H9 (cell line): ENCODE data around the gene CNTF. TPM values are rescaled to one million over a fixed set of nuclear protein-coding genes. Genes with fewer than 3 reads are reported as not detected.

Experiments used
- DNase-seq: peaks from one replicate; pipeline ENCODE4 v3.0.0-alpha.2; 2017
- H2AFZ ChIP-seq: one replicate; pipeline ENCODE4 v1.6.1; 2013; ENCODE audit warnings: mild to moderate bottlenecking, low read length, control low read depth, moderate library complexity
- H2AK5ac ChIP-seq: 2 replicates; pipeline ENCODE4 v1.6.1; 2013; ENCODE audit warnings: low read length, control low read depth, mixed read lengths; ENCODE audit not compliant: insufficient read length
- H2BK120ac ChIP-seq: one replicate; pipeline ENCODE4 v1.6.1; 2013; ENCODE audit warnings: low read depth, mild to moderate bottlenecking, low read length, control low read depth, inconsistent platforms; ENCODE audit not compliant: poor library complexity, severe bottlenecking
- H2BK12ac ChIP-seq: 2 replicates; pipeline ENCODE4 v1.6.1; 2013; ENCODE audit warnings: low read length, control low read depth, mixed read lengths, low read depth; ENCODE audit not compliant: insufficient read length
- H2BK15ac ChIP-seq: 2 replicates; pipeline ENCODE4 v1.6.1; 2013; ENCODE audit warnings: low read depth, low read length, control low read depth
- H2BK20ac ChIP-seq: one replicate; pipeline ENCODE4 v1.6.1; 2013; ENCODE audit warnings: low read depth, mild to moderate bottlenecking, low read length, control low read depth, inconsistent platforms; ENCODE audit not compliant: poor library complexity, severe bottlenecking
- H2BK5ac ChIP-seq: 2 replicates; pipeline ENCODE4 v1.6.1; 2013; ENCODE audit warnings: low read length, control low read depth, mixed read lengths; ENCODE audit not compliant: insufficient read length
- H3K14ac ChIP-seq: 2 replicates; pipeline ENCODE4 v1.6.1; 2013; ENCODE audit warnings: low read length, control low read depth; ENCODE audit not compliant: insufficient read depth
- H3K18ac ChIP-seq: 2 replicates; pipeline ENCODE4 v1.6.1; 2013; ENCODE audit warnings: low read depth, mild to moderate bottlenecking, mixed read lengths, low read length, control low read depth; ENCODE audit not compliant: insufficient read length
- H3K23ac ChIP-seq: 2 replicates; pipeline ENCODE4 v1.6.1; 2013; ENCODE audit warnings: low read length, control low read depth, mixed read lengths, low read depth; ENCODE audit not compliant: insufficient read length
- H3K23me2 ChIP-seq: 2 replicates; pipeline ENCODE4 v1.6.1; 2013; ENCODE audit warnings: low read depth, mild to moderate bottlenecking, mixed read lengths, low read length, control low read depth; ENCODE audit not compliant: insufficient read length, poor library complexity, severe bottlenecking
- H3K27ac ChIP-seq: 2 replicates; pipeline ENCODE4 v1.5.1; 2013; ENCODE audit warnings: low read length, control low read depth, mixed read lengths, low read depth; ENCODE audit not compliant: insufficient read length
- H3K27me3 ChIP-seq: 2 replicates; pipeline ENCODE4 v1.6.1; 2013; ENCODE audit warnings: low read length, control low read depth, inconsistent platforms; ENCODE audit not compliant: insufficient read depth
- H3K4ac ChIP-seq: 2 replicates; pipeline ENCODE4 v1.6.1; 2013; ENCODE audit warnings: low read depth, mild to moderate bottlenecking, control low read depth, inconsistent platforms, low read length, moderate library complexity
- H3K4me1 ChIP-seq: 2 replicates; pipeline ENCODE4 v1.6.1; 2013; ENCODE audit warnings: low read length, control low read depth, inconsistent platforms; ENCODE audit not compliant: insufficient read depth
- H3K4me2 ChIP-seq: 2 replicates; pipeline ENCODE4 v1.6.1; 2013; ENCODE audit warnings: low read length, control low read depth, mixed read lengths; ENCODE audit not compliant: insufficient read length, insufficient read depth
- H3K56ac ChIP-seq: 2 replicates; pipeline ENCODE4 v1.6.1; 2013; ENCODE audit warnings: low read depth, mild to moderate bottlenecking, mixed read lengths, low read length, control low read depth; ENCODE audit not compliant: insufficient read length
- H3K79me1 ChIP-seq: 2 replicates; pipeline ENCODE4 v1.6.1; 2013; ENCODE audit warnings: low read depth, mild to moderate bottlenecking, moderate library complexity, low read length, control low read depth, inconsistent platforms; ENCODE audit not compliant: insufficient read depth, poor library complexity, severe bottlenecking
- H3K79me2 ChIP-seq: 2 replicates; pipeline ENCODE4 v1.6.1; 2013; ENCODE audit warnings: low read length, control low read depth, inconsistent platforms; ENCODE audit not compliant: insufficient read depth
- H3K9ac ChIP-seq: 2 replicates; pipeline ENCODE4 v1.6.1; 2013; ENCODE audit warnings: low read length, control low read depth, mixed read lengths; ENCODE audit not compliant: insufficient read length; ENCODE audit errors: extremely low read depth
- H3K9me3 ChIP-seq: one replicate; pipeline ENCODE4 v1.6.1; 2013; ENCODE audit warnings: low read depth, low read length, inconsistent platforms; ENCODE audit not compliant: control insufficient read depth
- H3T11ph ChIP-seq: one replicate; pipeline ENCODE4 v1.6.1; 2013; ENCODE audit warnings: mild to moderate bottlenecking, low read length, control low read depth, inconsistent platforms
- H4K20me1 ChIP-seq: one replicate; pipeline ENCODE4 v1.6.1; 2013; ENCODE audit not compliant: control insufficient read depth, insufficient read length, insufficient read depth
- H4K5ac ChIP-seq: 2 replicates; pipeline ENCODE4 v1.6.1; 2013; ENCODE audit warnings: low read depth, mild to moderate bottlenecking, mixed read lengths, low read length, control low read depth; ENCODE audit not compliant: insufficient read length
- H4K8ac ChIP-seq: replicated peaks from 2 replicates; pipeline ENCODE4 v1.6.1; 2013; ENCODE audit warnings: low read length, control low read depth, mixed read lengths, low read depth; ENCODE audit not compliant: insufficient read length
- H4K91ac ChIP-seq: 2 replicates; pipeline ENCODE4 v1.6.1; 2013; ENCODE audit warnings: low read depth, mild to moderate bottlenecking, moderate library complexity, mixed read lengths, low read length, control low read depth; ENCODE audit not compliant: insufficient read length
- H3K27ac Mint-ChIP-seq, 3 experiments: 2 replicates in 2 of 3; 3 replicates in 1 of 3; pipeline ENCODE4 v1.8.0; 2020 to 2021; ENCODE audit warnings: mixed read lengths in 3 of 3, mild to moderate bottlenecking in 1 of 3, moderate library complexity in 1 of 3
- H3K27me3 Mint-ChIP-seq: 2 replicates; pipeline ENCODE4 v1.8.0; 2021; ENCODE audit warnings: low read depth, mild to moderate bottlenecking, moderate library complexity, mixed read lengths
- H3K36me3 Mint-ChIP-seq, 3 experiments: 2 replicates in 2 of 3; 3 replicates in 1 of 3; pipeline ENCODE4 v1.8.0; 2020 to 2021; ENCODE audit warnings: low read depth in 3 of 3, mixed read lengths in 3 of 3; ENCODE audit not compliant: insufficient read depth in 1 of 3
- H3K4me1 Mint-ChIP-seq, 2 experiments: 2 replicates each; pipeline ENCODE4 v1.8.0; 2020; ENCODE audit warnings: mixed read lengths in 2 of 2
- H3K4me3 Mint-ChIP-seq, 2 experiments: 2 replicates in 1 of 2; 3 replicates in 1 of 2; pipeline ENCODE4 v1.8.0; 2020 to 2021; ENCODE audit warnings: mild to moderate bottlenecking in 2 of 2, mixed read lengths in 2 of 2, moderate library complexity in 1 of 2
- H3K9me3 Mint-ChIP-seq, 2 experiments: 2 replicates in 1 of 2; 3 replicates in 1 of 2; pipeline ENCODE4 v1.8.0; 2020; ENCODE audit warnings: mild to moderate bottlenecking in 2 of 2, mixed read lengths in 2 of 2, moderate library complexity in 1 of 2
- CTCF ChIP-seq: fragments of 200-600 bp; sonication (generic); conservative IDR thresholded peaks from 3 replicates; pipeline ENCODE4 v1.8.0; 2021; ENCODE audit warnings: antibody characterized with exemption, mild to moderate bottlenecking
- WGBS: extraction: QIAGEN DNeasy Blood & Tissue Kit; methylation state at CpG from one replicate; pipeline ENCODE4 v1.1.7; 2013; ENCODE audit warnings: missing lambda C conversion rate, low lambda C conversion rate, mixed read lengths; ENCODE audit not compliant: insufficient read length; ENCODE audit errors: extremely low coverage; 5-methylcytosine and 5-hydroxymethylcytosine counted together
- total RNA-seq: library from RNA; stranded (reverse); gene quantifications from 2 replicates; pipeline ENCODE4 v1.2.1, GENCODE V29; 2021

CNTF gene
- total RNA-seq, 1 experiment from 2014 or later = 3.5 TPM

DNA sequence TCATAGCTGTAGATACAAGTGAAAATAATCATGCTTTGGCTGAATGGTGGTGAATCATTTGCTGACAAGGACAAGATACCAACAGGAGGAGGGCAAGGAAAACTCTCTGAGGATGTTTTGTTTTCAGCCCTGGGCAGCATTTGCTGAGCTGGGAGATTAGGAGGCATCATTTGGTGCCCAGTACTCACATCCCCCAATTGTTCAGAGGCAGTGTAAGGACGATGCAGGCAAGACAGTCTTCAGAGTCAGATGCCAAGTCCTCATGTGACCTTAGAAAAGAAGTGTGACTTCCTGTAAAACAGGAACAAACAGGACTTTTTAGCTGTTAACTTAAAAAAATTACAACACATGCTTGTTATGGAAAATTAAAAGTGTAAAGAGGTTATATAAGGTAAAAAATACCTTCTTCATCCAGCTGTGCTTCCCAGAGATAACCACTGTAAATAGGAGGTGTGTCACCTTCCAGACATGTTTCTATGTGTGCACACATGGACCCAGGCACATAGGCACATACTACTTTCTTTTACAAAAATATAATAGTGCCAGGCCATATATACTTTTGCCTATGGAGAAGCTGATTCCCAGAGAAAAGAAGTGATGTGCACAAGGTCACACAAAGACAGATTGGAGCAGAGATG is 18.0 kb downstream of the CNTF start:
- Histone ChIP-seq H3K79me2 (no peaks in the 10 kb centered on the region), H4K20me1 (no peaks in the 10 kb centered on the region), H4K5ac (no peak overlapping the region), H3K56ac (no peak overlapping the region), H3K4me2 (no peak overlapping the region), H4K91ac (no peak overlapping the region), H2BK5ac (no peak overlapping the region), H3K9me3 (peaks cover 6% of the 10 kb centered on the region), H2AFZ (no peak overlapping the region), H3K14ac (no peak overlapping the region), H3K4me1 (no peaks in the 10 kb centered on the region), H2BK12ac (no peak overlapping the region), H4K8ac (no peak overlapping the region), H3K27me3 (no peaks in the 10 kb centered on the region), H2BK20ac (no peak overlapping the region), H2AK5ac (no peak overlapping the region), H3T11ph (no peak overlapping the region), H2BK15ac (no peak overlapping the region), H3K18ac (no peak overlapping the region), H3K9ac (no peak overlapping the region), H3K23me2 (no peaks in the 10 kb centered on the region), H2BK120ac (no peak overlapping the region), H3K4ac (no peak overlapping the region), H3K23ac (no peak overlapping the region), H3K27ac (no peak overlapping the region), H3K79me1 (no peaks in the 10 kb centered on the region)
- DNase-seq = no peak
- H3K27me3 Mint-ChIP-seq = peaks cover 2% of the 10 kb centered on the region
- H3K4me1 Mint-ChIP-seq = no peaks in the 10 kb centered on the region
- H3K4me3 Mint-ChIP-seq = no peak overlapping the region
- WGBS = no CpG with 5 or more reads among the region's 1 CpG
- H3K36me3 Mint-ChIP-seq = no peaks in the 10 kb centered on the region
- no peak overlapping the region for H3K27ac Mint-ChIP-seq
- no peak for TF ChIP-seq CTCF
- peaks cover 5 to 11% of the 10 kb centered on the region in 2 experiments; a peak in 4 of 5 replicates for H3K9me3 Mint-ChIP-seq
